ENCODE measurements around the gene MAP1LC3B. TPM values are rescaled to one million over a fixed set of nuclear protein-coding genes. Genes with fewer than 3 reads are reported as not detected.

Gene MAP1LC3B
- total and polyA plus RNA-seq, 12 donors: 47.0 to 161 (median 125) TPM

GRCh38 chr16:87368029-87368770 is 23.9 kb upstream of the MAP1LC3B start:
- H3K4me3 ChIP-seq: no peak overlapping the region
- peaks cover 18 to 82% (median 68%) of the 10 kb centered on the region in 9 donors for H3K4me1 ChIP-seq
- no peaks in the 10 kb centered on the region for H3K9me3 ChIP-seq
- peaks cover 0 to 20% (median 0%) of the 10 kb centered on the region in 9 donors for H3K36me3 ChIP-seq
- intact Hi-C loops (cut with DNase I): loop anchor here in 1 of 10 donors (5.0 kb wide), 1 partner anchor 41 kb away; no protein-coding TSS in a partner anchor
- peak overlapping the region in 8 of 10 donors; percentile 4 to 56 (median 43) for H3K27ac ChIP-seq
- peaks cover 0 to 70% (median 0%) of the 10 kb centered on the region in 7 donors for H3K27me3 ChIP-seq
- no peak for DNase-seq
- TF ChIP-seq, protein P1, sequence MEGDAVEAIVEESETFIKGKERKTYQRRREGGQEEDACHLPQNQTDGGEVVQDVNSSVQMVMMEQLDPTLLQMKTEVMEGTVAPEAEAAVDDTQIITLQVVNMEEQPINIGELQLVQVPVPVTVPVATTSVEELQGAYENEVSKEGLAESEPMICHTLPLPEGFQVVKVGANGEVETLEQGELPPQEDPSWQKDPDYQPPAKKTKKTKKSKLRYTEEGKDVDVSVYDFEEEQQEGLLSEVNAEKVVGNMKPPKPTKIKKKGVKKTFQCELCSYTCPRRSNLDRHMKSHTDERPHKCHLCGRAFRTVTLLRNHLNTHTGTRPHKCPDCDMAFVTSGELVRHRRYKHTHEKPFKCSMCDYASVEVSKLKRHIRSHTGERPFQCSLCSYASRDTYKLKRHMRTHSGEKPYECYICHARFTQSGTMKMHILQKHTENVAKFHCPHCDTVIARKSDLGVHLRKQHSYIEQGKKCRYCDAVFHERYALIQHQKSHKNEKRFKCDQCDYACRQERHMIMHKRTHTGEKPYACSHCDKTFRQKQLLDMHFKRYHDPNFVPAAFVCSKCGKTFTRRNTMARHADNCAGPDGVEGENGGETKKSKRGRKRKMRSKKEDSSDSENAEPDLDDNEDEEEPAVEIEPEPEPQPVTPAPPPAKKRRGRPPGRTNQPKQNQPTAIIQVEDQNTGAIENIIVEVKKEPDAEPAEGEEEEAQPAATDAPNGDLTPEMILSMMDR (IDR thresholded peaks at IDR 0.05): no peak
- peak in 3 of 8 donors; percentile 31 to 61 (median 46) for ATAC-seq
- WGBS, 2 donors: 37 to 40% methylated on average over 5 of the region's 5 CpGs

DNA sequence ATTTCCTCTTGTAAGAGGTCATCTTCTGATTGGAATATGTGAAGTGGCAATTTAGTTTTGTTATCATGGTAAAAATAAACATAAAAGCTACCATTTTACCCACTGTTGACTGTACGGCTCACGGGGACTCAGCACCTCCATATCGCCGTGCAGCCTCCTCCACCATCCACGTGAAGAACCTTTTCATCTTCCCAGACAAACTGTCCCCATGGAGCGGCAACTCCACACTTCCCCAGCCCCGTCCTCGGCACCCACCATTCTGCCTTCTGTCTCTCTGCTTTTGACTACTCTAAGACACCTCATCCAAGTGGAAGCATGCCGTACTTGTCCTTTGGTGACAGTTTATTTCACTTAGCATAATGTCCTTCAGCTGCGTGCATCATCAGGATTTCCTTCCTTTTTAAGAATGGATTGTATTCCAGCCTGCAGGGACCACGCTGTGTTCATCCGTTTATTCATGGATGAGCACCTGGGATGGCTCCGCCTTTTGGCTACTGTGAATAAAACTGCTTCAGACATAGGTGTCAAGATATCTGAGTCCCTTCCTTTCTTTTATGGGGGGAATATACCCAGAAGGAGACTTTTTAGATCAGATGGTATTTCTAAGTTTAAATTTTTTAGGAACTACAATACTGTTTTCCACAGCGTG is 22.9 kb upstream of the MAP1LC3B start:
- Histone ChIP-seq H3K4me3 (no peak overlapping the region), H3K9me3 (no peaks in the 10 kb centered on the region), H3K4me1 (peaks cover 11 to 73% (median 58%) of the 10 kb centered on the region in 9 donors), H3K36me3 (peaks cover 0 to 20% (median 0%) of the 10 kb centered on the region in 9 donors), H3K27ac (peak overlapping the region in 9 of 10 donors; percentile 17 to 68 (median 45)), H3K27me3 (peaks cover 0 to 72% (median 0%) of the 10 kb centered on the region in 7 donors)
- 74 to 81% methylated on average over 14 of the region's 14 CpGs for WGBS, 2 donors
- TF ChIP-seq, protein P1 (IDR thresholded peaks at IDR 0.05): no peak
- ATAC-seq (peak in 2 of 8 donors; percentile 4 to 8), DNase-seq (no peak)
- intact Hi-C loops (cut with DNase I): loop anchor here in 1 of 10 donors (5.0 kb wide), 1 partner anchor 42 kb away; no protein-coding TSS in a partner anchor

GRCh38 chr16:87369796-87370719 is 22.1 kb upstream of the MAP1LC3B start:
- H3K27me3 ChIP-seq: peaks cover 0 to 71% (median 0%) of the 10 kb centered on the region in 7 donors
- DNase-seq: peak in 1 of 2 donors; percentile 59
- 64 to 66% methylated on average over 16 of the region's 16 CpGs for WGBS, 2 donors
- intact Hi-C loops (cut with DNase I): loop anchor here in 1 of 10 donors (5.0 kb wide), 1 partner anchor 43 kb away; no protein-coding TSS in a partner anchor
- TF ChIP-seq, protein P1 (IDR thresholded peaks at IDR 0.05): peak in 1 of 9 donors; percentile 8
- peaks cover 0 to 20% (median 0%) of the 10 kb centered on the region in 9 donors for H3K36me3 ChIP-seq
- H3K9me3 ChIP-seq: no peaks in the 10 kb centered on the region
- ATAC-seq: peak; percentile 52 to 87 (median 74)
- peaks cover 8 to 70% (median 55%) of the 10 kb centered on the region in 9 donors for H3K4me1 ChIP-seq
- H3K4me3 ChIP-seq: no peak overlapping the region
- peak overlapping the region in 9 of 10 donors; percentile 29 to 71 (median 56) for H3K27ac ChIP-seq
